Fibroblast of lung (primary cell): ENCODE results near the gene HNRNPF. TPM values are rescaled to one million over a fixed set of nuclear protein-coding genes. Genes with fewer than 3 reads are reported as not detected.

Experiments used
- DNase-seq, 2 donors: peaks; one replicate each; pipeline versions ENCODE4 v3.0.0 to v3.0.0-alpha.2; 2010; ENCODE audit warnings: low read depth in 2 of 2
- H2AFZ ChIP-seq: 2 replicates; pipeline ENCODE4 v1.5.1; 2012; ENCODE audit warnings: low read length, control low read depth, inconsistent platforms
- H3K27ac ChIP-seq: 2 replicates; pipeline ENCODE4 v1.5.1; 2011; ENCODE audit warnings: low read length, control low read depth; ENCODE audit not compliant: insufficient read depth
- H3K27me3 ChIP-seq: 2 replicates; pipeline ENCODE4 v1.5.1; 2011; ENCODE audit warnings: mild to moderate bottlenecking, low read length; ENCODE audit not compliant: control insufficient read depth, insufficient read depth
- H3K36me3 ChIP-seq: 2 replicates; pipeline ENCODE4 v1.5.1; 2011; ENCODE audit warnings: low read length; ENCODE audit not compliant: control insufficient read depth, insufficient read depth
- H3K4me1 ChIP-seq: 2 replicates; pipeline ENCODE4 v1.5.1; 2011; ENCODE audit warnings: low read length; ENCODE audit not compliant: control insufficient read depth, insufficient read depth; ENCODE audit errors: extremely low read depth
- H3K4me2 ChIP-seq: 2 replicates; pipeline ENCODE4 v1.5.1; 2011; ENCODE audit warnings: low read length, control low read depth; ENCODE audit not compliant: insufficient read depth; ENCODE audit errors: extremely low read depth
- H3K4me3 ChIP-seq, 4 experiments: fragments of 200-600 bp in 1 of 4; sonication (generic) in 1 of 4; replicated peaks in 1 of 4; 2 replicates each; pipeline ENCODE4 v1.5.1; 2011 to 2016; ENCODE audit warnings: low read length in 4 of 4, low read depth in 3 of 4, mild to moderate bottlenecking in 3 of 4, control low read depth in 2 of 4, inconsistent platforms in 1 of 4, mixed read lengths in 1 of 4; ENCODE audit not compliant: insufficient read depth in 1 of 4; ENCODE audit errors: control extremely low read depth in 1 of 4
- H3K79me2 ChIP-seq: 2 replicates; pipeline ENCODE4 v1.5.1; 2012; ENCODE audit warnings: mild to moderate bottlenecking, low read length, inconsistent platforms; ENCODE audit not compliant: control insufficient read depth, insufficient read depth
- H3K9ac ChIP-seq: 2 replicates; pipeline ENCODE4 v1.5.1; 2011; ENCODE audit warnings: mild to moderate bottlenecking, low read length, control low read depth; ENCODE audit not compliant: insufficient read depth
- H3K9me3 ChIP-seq: 2 replicates; pipeline ENCODE4 v1.5.1; 2012; ENCODE audit warnings: low read depth, low read length; ENCODE audit not compliant: control insufficient read depth, insufficient read depth
- H4K20me1 ChIP-seq: 2 replicates; pipeline ENCODE4 v1.5.1; 2011; ENCODE audit warnings: low read length; ENCODE audit not compliant: control insufficient read depth, insufficient read depth; ENCODE audit errors: extremely low read depth
- EZH2 ChIP-seq: IDR thresholded peaks from 2 replicates; pipeline ENCODE4 v1.5.1; 2012; ENCODE audit warnings: low read length, control low read depth, mild to moderate bottlenecking; ENCODE audit errors: missing control alignments
- polyA plus RNA-seq, 2 donors: library from polyadenylated mRNA; depleted of rRNA in 1 of 2; stranded (reverse) in 1 of 2; unstranded in 1 of 2; fragments of >200 nt; gene quantifications; 2 replicates each; pipeline ENCODE4 v1.2.1, GENCODE V29; 2011 to 2012; ENCODE audit warnings: missing spikeins in 1 of 2
- total RNA-seq: library from RNA; depleted of rRNA; stranded (reverse); fragments of >200 nt; gene quantifications from 2 replicates; pipeline ENCODE4 v1.2.1, GENCODE V29; 2014
- TF ChIP-seq, protein P1 (sequence below), 2 donors: IDR thresholded peaks in 1 of 2; conservative IDR thresholded peaks in 1 of 2; 1 replicate in 1 of 2; 2 replicates in 1 of 2; pipeline ENCODE4 v1.5.1; 2011 to 2012; ENCODE audit warnings: low read length in 2 of 2, control low read depth in 1 of 2, inconsistent platforms in 1 of 2, low read depth in 1 of 2, mild to moderate bottlenecking in 1 of 2

Gene HNRNPF
- total and polyA plus RNA-seq, 2 donors (not counting 1 experiment from before 2014, with no cell fraction given), result 203 to 217 TPM

DNA sequence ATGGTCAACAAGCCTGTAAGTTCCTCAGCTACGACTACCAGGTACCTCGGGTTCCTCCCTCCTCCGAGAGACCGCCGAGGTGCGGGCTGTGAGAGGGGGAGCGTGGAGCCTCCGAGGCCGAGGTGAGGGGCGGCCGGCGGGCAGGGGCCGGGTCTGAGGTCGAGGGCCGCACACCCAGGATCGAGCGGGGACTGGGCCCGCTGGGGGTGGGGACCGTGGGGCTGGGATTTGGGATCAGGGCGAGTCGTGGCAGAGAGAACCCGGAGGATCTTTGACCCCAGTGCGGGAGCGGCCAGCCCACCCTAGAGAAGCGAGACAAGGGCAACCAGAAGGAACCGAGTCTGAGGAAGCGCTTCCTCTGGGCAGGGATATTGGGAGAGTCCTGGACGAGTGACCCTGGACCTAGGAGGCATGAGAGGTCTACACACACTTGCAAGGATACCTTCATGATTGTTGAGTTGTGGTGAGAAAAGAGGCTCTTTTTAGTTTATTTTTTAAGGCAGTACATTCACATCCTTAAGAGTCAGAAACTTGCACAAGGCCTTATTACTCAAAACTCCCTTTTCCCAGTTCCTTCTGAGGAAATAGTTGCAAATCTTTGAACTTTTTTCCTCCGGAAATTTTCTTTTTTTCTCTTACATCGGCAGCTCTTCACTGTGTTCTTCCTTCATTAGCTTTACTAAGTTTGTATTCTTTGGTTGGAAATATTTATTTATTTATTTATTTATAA is 28.3 kb upstream of the HNRNPF start:
- no peaks in the 10 kb centered on the region for H3K27me3 ChIP-seq
- peak overlapping the region; percentile 100 for H3K9ac ChIP-seq
- no peaks in the 10 kb centered on the region for H3K9me3 ChIP-seq
- H3K4me3 ChIP-seq, result peak overlapping the region; percentile 75 to 95 (median 84)
- peak overlapping the region; percentile 100 for H3K27ac ChIP-seq
- no peak for DNase-seq
- H3K4me1 ChIP-seq, result no peaks in the 10 kb centered on the region
- H3K4me2 ChIP-seq, result peak overlapping the region; percentile 97
- TF ChIP-seq, protein P1, sequence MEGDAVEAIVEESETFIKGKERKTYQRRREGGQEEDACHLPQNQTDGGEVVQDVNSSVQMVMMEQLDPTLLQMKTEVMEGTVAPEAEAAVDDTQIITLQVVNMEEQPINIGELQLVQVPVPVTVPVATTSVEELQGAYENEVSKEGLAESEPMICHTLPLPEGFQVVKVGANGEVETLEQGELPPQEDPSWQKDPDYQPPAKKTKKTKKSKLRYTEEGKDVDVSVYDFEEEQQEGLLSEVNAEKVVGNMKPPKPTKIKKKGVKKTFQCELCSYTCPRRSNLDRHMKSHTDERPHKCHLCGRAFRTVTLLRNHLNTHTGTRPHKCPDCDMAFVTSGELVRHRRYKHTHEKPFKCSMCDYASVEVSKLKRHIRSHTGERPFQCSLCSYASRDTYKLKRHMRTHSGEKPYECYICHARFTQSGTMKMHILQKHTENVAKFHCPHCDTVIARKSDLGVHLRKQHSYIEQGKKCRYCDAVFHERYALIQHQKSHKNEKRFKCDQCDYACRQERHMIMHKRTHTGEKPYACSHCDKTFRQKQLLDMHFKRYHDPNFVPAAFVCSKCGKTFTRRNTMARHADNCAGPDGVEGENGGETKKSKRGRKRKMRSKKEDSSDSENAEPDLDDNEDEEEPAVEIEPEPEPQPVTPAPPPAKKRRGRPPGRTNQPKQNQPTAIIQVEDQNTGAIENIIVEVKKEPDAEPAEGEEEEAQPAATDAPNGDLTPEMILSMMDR (conservative IDR thresholded peaks at IDR 0.05 in 1 of 2, IDR thresholded peaks at IDR 0.05 in 1 of 2; ENCODE audit: low read depth in 1 of 2, low read length in 2 of 2), result no peak
- no peak for TF ChIP-seq EZH2
- H3K36me3 ChIP-seq, result no peaks in the 10 kb centered on the region
- peak overlapping the region; percentile 71 for H2AFZ ChIP-seq
- H4K20me1 ChIP-seq, result no peaks in the 10 kb centered on the region
- no peaks in the 10 kb centered on the region for H3K79me2 ChIP-seq

DNA sequence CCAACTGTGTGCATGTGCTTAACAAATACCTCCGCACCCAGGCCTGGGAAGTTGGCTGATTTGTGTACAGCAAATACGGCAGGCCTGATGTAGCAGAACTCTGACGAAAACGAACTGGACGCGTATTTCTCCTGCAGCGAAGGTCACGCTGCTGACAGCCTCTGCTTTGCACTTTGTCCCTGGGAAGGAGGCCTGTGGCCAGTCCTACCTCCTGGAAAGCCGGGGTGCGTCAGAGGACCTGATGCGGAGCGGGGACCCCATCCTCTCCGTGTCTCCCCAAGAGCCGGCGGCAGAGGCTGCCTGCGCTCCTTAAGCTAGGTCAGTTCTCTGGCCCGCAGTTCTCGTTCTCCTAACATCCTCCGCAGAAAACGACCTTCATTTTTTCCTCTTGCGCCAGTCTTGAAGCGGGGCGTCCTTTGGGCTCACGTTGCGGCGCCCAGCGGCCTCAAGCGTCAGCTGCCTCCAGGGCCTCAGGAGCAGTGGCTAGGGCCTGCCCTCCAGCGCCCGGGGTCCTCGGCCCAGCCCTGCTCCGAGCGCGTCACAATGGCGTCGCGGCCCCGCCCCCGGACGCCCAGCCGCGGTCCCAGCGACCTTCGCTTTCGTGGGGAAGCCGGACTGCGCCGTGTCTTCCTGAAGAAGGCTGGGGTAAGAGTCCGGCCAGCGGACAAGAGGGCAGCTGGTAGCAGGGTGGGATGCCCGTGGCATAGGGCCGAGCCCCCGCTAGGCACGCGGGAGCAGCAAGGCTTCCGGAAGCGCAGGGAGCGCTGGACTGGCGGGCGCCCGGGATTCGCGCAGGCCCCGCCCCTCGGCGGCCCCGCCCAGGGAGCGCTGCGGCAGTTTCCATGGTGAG is 27.5 kb upstream of the HNRNPF start, which contains the start of gene ZNF487:
Gene ZNF487, plus strand, starts transcription at position 821 of the 850 bp plus-strand sequence. CDS start 38,703 bp downstream, outside the sequence.
- peak; percentile 86 to 88 for DNase-seq
- TF ChIP-seq, protein P1 (conservative IDR thresholded peaks at IDR 0.05 in 1 of 2, IDR thresholded peaks at IDR 0.05 in 1 of 2; ENCODE audit: low read depth in 1 of 2, low read length in 2 of 2), result peak in 1 of 2 donors; percentile 25
- TF ChIP-seq EZH2, result no peak
- no peaks in the 10 kb centered on the region for H3K36me3 ChIP-seq
- H3K4me1 ChIP-seq, result no peaks in the 10 kb centered on the region
- H3K27ac ChIP-seq, result peak within 1 kb of the TSS; percentile 100
- H3K79me2 ChIP-seq, result no peaks in the 10 kb centered on the region
- no peaks in the 10 kb centered on the region for H3K9me3 ChIP-seq
- no peaks in the 10 kb centered on the region for H3K27me3 ChIP-seq
- H3K4me3 ChIP-seq, result peak within 1 kb of the TSS; percentile 82 to 95 (median 88)
- H4K20me1 ChIP-seq, result no peaks in the 10 kb centered on the region
- peak within 1 kb of the TSS; percentile 100 for H3K9ac ChIP-seq
- peak within 1 kb of the TSS; percentile 97 for H3K4me2 ChIP-seq
- peak within 1 kb of the TSS; percentile 85 for H2AFZ ChIP-seq
